ENCODE results near the gene GRIPAP1.

DNA sequence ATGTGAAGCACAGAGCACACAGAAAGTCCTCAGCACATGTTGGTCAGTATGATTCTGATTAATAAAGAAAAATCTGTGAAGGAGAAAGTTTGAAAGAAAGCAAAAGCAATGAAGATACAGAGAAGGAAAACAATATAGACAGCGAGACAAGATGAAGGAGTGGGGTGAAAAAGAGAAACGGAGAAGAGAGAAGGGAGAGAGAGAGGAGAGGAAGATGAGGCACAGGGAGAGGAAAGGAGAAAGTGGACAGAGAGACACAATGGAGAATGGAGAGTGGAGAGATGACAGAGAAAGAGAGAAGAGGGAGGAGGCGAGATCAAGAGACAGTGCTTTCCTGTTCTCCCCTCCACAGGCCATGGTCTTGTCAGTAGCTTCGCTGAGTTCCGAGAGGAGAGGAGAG lies 26.5 kb downstream of the GRIPAP1 start:
- TF ChIP-seq, protein P1, sequence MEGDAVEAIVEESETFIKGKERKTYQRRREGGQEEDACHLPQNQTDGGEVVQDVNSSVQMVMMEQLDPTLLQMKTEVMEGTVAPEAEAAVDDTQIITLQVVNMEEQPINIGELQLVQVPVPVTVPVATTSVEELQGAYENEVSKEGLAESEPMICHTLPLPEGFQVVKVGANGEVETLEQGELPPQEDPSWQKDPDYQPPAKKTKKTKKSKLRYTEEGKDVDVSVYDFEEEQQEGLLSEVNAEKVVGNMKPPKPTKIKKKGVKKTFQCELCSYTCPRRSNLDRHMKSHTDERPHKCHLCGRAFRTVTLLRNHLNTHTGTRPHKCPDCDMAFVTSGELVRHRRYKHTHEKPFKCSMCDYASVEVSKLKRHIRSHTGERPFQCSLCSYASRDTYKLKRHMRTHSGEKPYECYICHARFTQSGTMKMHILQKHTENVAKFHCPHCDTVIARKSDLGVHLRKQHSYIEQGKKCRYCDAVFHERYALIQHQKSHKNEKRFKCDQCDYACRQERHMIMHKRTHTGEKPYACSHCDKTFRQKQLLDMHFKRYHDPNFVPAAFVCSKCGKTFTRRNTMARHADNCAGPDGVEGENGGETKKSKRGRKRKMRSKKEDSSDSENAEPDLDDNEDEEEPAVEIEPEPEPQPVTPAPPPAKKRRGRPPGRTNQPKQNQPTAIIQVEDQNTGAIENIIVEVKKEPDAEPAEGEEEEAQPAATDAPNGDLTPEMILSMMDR (IDR thresholded peaks at IDR 0.05; ENCODE audit: insufficient read depth, low read length, poor library complexity, severe bottlenecking) = no peak
- no peak for TF ChIP-seq EZH2phosphoT487 (conservative IDR thresholded peaks at IDR 0.05; ENCODE audit: low read length)

Measured in SU-DHL-6 (cell line).